ENCODE results near the gene FOXP4. TPM values are rescaled to one million over a fixed set of nuclear protein-coding genes. Genes with fewer than 3 reads are reported as not detected.

Gene FOXP4
- total and polyA plus RNA-seq, 4 donors: 2.5 to 16.0 (median 4.3) TPM

DNA sequence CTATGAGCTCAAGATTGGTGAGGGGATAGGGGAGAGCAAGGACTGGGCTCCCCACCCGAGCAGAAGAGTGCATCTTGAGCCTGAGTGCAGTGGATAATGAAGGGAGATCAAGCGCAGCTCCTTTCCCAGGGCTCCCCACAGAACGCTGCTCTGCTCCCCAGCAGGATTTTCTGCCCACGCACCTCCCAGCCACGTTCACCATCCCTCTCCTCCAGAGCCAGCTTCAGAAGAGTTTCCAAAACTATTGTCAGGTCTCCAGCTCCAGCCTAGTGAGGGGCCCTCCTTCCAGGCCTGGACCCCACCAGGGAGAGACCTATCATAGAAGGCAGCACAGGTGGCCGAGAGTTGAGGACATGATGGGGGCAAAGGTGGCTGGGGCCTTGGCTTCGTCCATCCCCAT lies 34.5 kb downstream of the FOXP4 start:
- Histone ChIP-seq H3K27me3 (ENCODE audit: control insufficient read depth in 4 of 4, insufficient read depth in 4 of 4, low read length in 3 of 4) (no peaks in the 10 kb centered on the region), H3K36me3 (ENCODE audit: control insufficient read depth in 4 of 4, insufficient read depth in 3 of 4, low read depth in 1 of 4, low read length in 3 of 4) (no peaks in the 10 kb centered on the region), H3K27ac (ENCODE audit: low read depth in 1 of 2, low read length in 2 of 2) (no peak overlapping the region), H3K9ac (ENCODE audit: low read depth in 1 of 2, low read length in 2 of 2) (no peak overlapping the region), H3K4me3 (ENCODE audit: low read depth in 1 of 3, low read length in 3 of 3) (no peak overlapping the region), H3K9me3 (ENCODE audit: control insufficient read depth in 4 of 4, low read length in 3 of 4) (no peaks in the 10 kb centered on the region), H3K4me1 (ENCODE audit: control insufficient read depth in 4 of 4, insufficient read depth in 4 of 4, low read length in 3 of 4) (peaks cover 18 to 58% (median 34%) of the 10 kb centered on the region in 4 donors)
- DNase-seq (ENCODE audit: low spot score): no peak
- WGBS: 94% methylated on average over 7 of the region's 7 CpGs
- TF ChIP-seq HNF4A (conservative IDR thresholded peaks at IDR 0.05): no peak
- TF ChIP-seq GABPA (IDR thresholded peaks at IDR 0.05 in 1 of 2, conservative IDR thresholded peaks at IDR 0.05 in 1 of 2): no peak
- TF ChIP-seq SP1 (IDR thresholded peaks at IDR 0.05): no peak
- no peak for TF ChIP-seq NR2F2 (IDR thresholded peaks at IDR 0.05)
- TF ChIP-seq JUND (IDR thresholded peaks at IDR 0.05): no peak
- TF ChIP-seq, protein P1, sequence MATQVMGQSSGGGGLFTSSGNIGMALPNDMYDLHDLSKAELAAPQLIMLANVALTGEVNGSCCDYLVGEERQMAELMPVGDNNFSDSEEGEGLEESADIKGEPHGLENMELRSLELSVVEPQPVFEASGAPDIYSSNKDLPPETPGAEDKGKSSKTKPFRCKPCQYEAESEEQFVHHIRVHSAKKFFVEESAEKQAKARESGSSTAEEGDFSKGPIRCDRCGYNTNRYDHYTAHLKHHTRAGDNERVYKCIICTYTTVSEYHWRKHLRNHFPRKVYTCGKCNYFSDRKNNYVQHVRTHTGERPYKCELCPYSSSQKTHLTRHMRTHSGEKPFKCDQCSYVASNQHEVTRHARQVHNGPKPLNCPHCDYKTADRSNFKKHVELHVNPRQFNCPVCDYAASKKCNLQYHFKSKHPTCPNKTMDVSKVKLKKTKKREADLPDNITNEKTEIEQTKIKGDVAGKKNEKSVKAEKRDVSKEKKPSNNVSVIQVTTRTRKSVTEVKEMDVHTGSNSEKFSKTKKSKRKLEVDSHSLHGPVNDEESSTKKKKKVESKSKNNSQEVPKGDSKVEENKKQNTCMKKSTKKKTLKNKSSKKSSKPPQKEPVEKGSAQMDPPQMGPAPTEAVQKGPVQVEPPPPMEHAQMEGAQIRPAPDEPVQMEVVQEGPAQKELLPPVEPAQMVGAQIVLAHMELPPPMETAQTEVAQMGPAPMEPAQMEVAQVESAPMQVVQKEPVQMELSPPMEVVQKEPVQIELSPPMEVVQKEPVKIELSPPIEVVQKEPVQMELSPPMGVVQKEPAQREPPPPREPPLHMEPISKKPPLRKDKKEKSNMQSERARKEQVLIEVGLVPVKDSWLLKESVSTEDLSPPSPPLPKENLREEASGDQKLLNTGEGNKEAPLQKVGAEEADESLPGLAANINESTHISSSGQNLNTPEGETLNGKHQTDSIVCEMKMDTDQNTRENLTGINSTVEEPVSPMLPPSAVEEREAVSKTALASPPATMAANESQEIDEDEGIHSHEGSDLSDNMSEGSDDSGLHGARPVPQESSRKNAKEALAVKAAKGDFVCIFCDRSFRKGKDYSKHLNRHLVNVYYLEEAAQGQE (IDR thresholded peaks at IDR 0.05): no peak
- TF ChIP-seq, protein P2, sequence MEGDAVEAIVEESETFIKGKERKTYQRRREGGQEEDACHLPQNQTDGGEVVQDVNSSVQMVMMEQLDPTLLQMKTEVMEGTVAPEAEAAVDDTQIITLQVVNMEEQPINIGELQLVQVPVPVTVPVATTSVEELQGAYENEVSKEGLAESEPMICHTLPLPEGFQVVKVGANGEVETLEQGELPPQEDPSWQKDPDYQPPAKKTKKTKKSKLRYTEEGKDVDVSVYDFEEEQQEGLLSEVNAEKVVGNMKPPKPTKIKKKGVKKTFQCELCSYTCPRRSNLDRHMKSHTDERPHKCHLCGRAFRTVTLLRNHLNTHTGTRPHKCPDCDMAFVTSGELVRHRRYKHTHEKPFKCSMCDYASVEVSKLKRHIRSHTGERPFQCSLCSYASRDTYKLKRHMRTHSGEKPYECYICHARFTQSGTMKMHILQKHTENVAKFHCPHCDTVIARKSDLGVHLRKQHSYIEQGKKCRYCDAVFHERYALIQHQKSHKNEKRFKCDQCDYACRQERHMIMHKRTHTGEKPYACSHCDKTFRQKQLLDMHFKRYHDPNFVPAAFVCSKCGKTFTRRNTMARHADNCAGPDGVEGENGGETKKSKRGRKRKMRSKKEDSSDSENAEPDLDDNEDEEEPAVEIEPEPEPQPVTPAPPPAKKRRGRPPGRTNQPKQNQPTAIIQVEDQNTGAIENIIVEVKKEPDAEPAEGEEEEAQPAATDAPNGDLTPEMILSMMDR (IDR thresholded peaks at IDR 0.05; ENCODE audit: low read depth, low read length, missing input control): no peak
- TF ChIP-seq, protein P3, sequence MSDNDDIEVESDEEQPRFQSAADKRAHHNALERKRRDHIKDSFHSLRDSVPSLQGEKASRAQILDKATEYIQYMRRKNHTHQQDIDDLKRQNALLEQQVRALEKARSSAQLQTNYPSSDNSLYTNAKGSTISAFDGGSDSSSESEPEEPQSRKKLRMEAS (IDR thresholded peaks at IDR 0.05): no peak
- no peak for TF ChIP-seq EGR1 (IDR thresholded peaks at IDR 0.05; ENCODE audit: low read depth in 2 of 2)
- no peak for TF ChIP-seq YY1 (IDR thresholded peaks at IDR 0.05)
- no peak for TF ChIP-seq HNF4G (IDR thresholded peaks at IDR 0.05)
- no peak for TF ChIP-seq FOXA1 (IDR thresholded peaks at IDR 0.05)
- no peak for TF ChIP-seq FOXA2 (IDR thresholded peaks at IDR 0.05)
- TF ChIP-seq TAF1 (conservative IDR thresholded peaks at IDR 0.05): no peak
- TF ChIP-seq, protein P4, sequence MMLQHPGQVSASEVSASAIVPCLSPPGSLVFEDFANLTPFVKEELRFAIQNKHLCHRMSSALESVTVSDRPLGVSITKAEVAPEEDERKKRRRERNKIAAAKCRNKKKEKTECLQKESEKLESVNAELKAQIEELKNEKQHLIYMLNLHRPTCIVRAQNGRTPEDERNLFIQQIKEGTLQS (IDR thresholded peaks at IDR 0.05): no peak
- TF ChIP-seq RXRA (IDR thresholded peaks at IDR 0.05): no peak
- TF ChIP-seq, protein P5, sequence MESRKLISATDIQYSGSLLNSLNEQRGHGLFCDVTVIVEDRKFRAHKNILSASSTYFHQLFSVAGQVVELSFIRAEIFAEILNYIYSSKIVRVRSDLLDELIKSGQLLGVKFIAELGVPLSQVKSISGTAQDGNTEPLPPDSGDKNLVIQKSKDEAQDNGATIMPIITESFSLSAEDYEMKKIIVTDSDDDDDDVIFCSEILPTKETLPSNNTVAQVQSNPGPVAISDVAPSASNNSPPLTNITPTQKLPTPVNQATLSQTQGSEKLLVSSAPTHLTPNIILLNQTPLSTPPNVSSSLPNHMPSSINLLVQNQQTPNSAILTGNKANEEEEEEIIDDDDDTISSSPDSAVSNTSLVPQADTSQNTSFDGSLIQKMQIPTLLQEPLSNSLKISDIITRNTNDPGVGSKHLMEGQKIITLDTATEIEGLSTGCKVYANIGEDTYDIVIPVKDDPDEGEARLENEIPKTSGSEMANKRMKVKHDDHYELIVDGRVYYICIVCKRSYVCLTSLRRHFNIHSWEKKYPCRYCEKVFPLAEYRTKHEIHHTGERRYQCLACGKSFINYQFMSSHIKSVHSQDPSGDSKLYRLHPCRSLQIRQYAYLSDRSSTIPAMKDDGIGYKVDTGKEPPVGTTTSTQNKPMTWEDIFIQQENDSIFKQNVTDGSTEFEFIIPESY (IDR thresholded peaks at IDR 0.05): no peak
- no peak for TF ChIP-seq RAD21 (IDR thresholded peaks at IDR 0.05)

Data from liver (tissue), 9 donors.